ENCODE data around the gene ATP6V1G1.
"Not testable (repeated sequence)": the region's sequence is repeated elsewhere in the genome, so short reads cannot be mapped to it uniquely, and the experiment has no call there.

The ATP6V1G1 gene

DNA sequence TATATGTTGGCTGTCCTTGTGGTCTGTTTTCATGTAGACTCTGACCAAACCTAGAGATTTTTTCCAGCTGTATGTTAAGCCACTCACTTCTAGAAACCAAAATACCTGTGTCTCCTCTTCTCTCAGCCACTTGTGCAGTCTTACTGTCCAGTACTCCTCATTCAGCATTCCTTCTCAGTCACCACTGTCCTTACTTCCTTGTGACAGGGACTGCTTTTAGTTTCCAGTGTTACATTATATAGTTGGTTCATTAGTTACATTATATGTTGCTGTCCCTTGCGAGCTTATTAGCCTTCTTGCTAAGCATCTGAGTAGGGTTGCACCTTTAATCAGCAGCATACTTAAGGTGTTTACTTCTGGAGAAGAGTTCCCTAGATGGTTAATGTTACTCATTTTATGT lies 4.3 kb downstream of the ATP6V1G1 start:
- in situ Hi-C loops (cut with MboI; ENCODE audit: low pct_unique_long_range_greater_than_20kb, low sequenced_read_pairs, unreplicated experiment) = no loop called here
- TF ChIP-seq, protein P1, sequence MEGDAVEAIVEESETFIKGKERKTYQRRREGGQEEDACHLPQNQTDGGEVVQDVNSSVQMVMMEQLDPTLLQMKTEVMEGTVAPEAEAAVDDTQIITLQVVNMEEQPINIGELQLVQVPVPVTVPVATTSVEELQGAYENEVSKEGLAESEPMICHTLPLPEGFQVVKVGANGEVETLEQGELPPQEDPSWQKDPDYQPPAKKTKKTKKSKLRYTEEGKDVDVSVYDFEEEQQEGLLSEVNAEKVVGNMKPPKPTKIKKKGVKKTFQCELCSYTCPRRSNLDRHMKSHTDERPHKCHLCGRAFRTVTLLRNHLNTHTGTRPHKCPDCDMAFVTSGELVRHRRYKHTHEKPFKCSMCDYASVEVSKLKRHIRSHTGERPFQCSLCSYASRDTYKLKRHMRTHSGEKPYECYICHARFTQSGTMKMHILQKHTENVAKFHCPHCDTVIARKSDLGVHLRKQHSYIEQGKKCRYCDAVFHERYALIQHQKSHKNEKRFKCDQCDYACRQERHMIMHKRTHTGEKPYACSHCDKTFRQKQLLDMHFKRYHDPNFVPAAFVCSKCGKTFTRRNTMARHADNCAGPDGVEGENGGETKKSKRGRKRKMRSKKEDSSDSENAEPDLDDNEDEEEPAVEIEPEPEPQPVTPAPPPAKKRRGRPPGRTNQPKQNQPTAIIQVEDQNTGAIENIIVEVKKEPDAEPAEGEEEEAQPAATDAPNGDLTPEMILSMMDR (IDR thresholded peaks at IDR 0.05; ENCODE audit: extremely low read depth, insufficient read depth, missing control alignments) = no peak
- DNase-seq (ENCODE audit: low spot score) = no peak

- no peak for DNase-seq (ENCODE audit: low spot score)
- in situ Hi-C loops (cut with MboI; ENCODE audit: low pct_unique_long_range_greater_than_20kb, low sequenced_read_pairs, unreplicated experiment) = no loop called here
These were observed 4.8 kb downstream of the ATP6V1G1 start for GRCh38 chr9:114592356-114592755.

DNA sequence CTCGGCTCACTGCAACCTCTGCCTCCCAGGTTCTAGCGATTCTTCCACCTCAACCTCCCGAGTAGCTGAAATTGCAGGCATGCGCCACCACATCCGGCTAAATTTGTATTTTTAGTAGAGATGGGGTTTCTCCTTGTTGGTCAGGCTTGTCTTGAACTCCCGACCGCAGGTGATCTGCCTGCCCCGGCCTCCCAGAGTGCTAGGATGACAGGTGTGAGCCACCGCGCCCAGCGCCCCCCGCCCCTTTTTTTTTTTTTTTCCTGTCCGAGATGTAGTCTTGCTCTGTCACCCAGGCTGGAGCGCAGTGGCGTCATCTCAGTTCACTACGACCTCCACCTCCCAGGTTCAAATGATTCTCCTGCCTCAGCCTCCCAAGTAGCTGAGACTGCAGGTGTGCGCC lies 6.6 kb downstream of the ATP6V1G1 start:
- in situ Hi-C loops (cut with MboI; ENCODE audit: low pct_unique_long_range_greater_than_20kb, low sequenced_read_pairs, unreplicated experiment) = no loop called here
- TF ChIP-seq, protein P1 (IDR thresholded peaks at IDR 0.05; ENCODE audit: extremely low read depth, insufficient read depth, missing control alignments) = no peak
- no peak for DNase-seq (ENCODE audit: low spot score)

More at GRCh38 chr9:114592356-114592755, 4.8 kb downstream of the ATP6V1G1 start:
- TF ChIP-seq, protein P1 (IDR thresholded peaks at IDR 0.05; ENCODE audit: extremely low read depth, insufficient read depth, missing control alignments) = peak; percentile 54

- in situ Hi-C loops (cut with MboI; ENCODE audit: low pct_unique_long_range_greater_than_20kb, low sequenced_read_pairs, unreplicated experiment) = not testable (repeated sequence)
These were observed 13.1 kb downstream of the ATP6V1G1 start for GRCh38 chr9:114600502-114601248.

DNA sequence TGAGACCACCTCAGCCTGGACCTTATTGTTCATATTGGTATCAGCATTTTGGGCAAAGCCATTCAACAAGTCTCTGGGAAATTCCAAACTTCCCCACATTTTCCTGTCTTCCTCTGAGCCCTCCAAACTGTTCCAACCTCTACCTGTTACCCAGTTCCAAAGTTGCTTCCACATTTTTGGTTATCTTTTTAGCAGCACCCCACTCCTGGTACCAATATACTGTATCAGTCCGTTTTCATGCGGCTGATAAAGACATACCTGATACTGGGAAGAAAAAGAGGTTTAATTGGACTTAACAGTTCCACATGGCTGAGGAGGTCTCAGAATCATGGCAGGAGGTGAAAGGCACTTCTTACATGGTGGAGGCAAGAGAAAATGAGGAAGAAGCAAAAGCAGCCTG lies 14.2 kb downstream of the ATP6V1G1 start:
- in situ Hi-C loops (cut with MboI; ENCODE audit: low pct_unique_long_range_greater_than_20kb, low sequenced_read_pairs, unreplicated experiment); DNase-seq (ENCODE audit: low spot score): not testable (repeated sequence)

More at GRCh38 chr9:114600502-114601248, 13.1 kb downstream of the ATP6V1G1 start:
- DNase-seq (ENCODE audit: low spot score) = not testable (repeated sequence)

- no peak for DNase-seq (ENCODE audit: low spot score)
- TF ChIP-seq, protein P1 (IDR thresholded peaks at IDR 0.05; ENCODE audit: extremely low read depth, insufficient read depth, missing control alignments) = no peak
These were observed 15.1 kb downstream of the ATP6V1G1 start for GRCh38 chr9:114602620-114603019.

GRCh38 chr9:114603248-114603647 lies 15.7 kb downstream of the ATP6V1G1 start:
- in situ Hi-C loops (cut with MboI; ENCODE audit: low pct_unique_long_range_greater_than_20kb, low sequenced_read_pairs, unreplicated experiment) = no loop called here
- TF ChIP-seq, protein P1 (IDR thresholded peaks at IDR 0.05; ENCODE audit: extremely low read depth, insufficient read depth, missing control alignments) = no peak
- no peak for DNase-seq (ENCODE audit: low spot score)

More at GRCh38 chr9:114602620-114603019, 15.1 kb downstream of the ATP6V1G1 start:
- in situ Hi-C loops (cut with MboI; ENCODE audit: low pct_unique_long_range_greater_than_20kb, low sequenced_read_pairs, unreplicated experiment) = no loop called here

Data from GM13977 (cell line).